ENCODE data around the gene PLAC1. TPM values are rescaled to one million over a fixed set of nuclear protein-coding genes. Genes with fewer than 3 reads are reported as not detected.

Gene PLAC1
- total and polyA plus RNA-seq, 11 donors, result 0.62 TPM; not detected in 10

DNA sequence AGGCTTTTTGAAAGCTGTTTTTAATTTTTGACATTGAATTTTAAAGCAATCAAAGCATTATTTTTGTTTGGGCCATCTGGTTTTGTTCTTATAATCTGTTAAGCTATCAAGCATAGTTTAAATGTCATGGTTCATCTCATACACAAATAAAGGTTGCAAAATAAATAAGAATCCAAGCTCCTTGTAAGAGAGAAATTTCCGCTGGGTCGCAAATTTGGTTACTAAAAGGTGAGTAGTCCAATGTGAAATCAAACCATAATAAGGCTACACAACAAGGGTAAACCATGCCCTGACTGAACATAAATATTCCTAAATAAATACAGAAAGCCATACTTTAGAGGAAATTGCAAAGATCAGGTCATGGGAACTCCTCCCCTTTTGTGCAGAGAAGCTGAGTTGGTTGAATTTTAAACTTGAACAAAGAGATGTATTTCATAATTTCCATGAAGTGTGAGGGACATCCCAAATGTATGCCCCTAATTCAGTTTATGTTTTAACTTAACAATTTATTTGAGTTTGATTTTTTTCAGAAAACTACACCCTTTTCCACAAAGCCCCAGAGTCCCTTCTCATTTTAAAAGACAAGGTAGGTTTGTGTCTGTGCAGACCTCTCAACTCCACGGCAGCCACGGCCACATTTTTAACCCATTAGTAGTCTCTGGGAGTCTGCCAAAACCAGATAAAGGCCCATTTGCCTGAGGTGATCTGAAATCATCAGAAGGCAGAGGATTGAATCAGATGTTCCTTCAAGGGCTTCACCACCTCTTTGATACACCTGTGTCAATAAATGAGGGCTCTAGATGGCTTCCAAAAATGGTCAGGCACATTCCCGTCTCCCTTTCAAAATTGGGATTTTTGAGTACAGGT, 85.2 kb downstream of the PLAC1 start:
- DNase-seq, result no peak
- no peak overlapping the region for H3K27ac ChIP-seq
- H3K9me3 ChIP-seq, result no peaks in the 10 kb centered on the region
- TF ChIP-seq, protein P1, sequence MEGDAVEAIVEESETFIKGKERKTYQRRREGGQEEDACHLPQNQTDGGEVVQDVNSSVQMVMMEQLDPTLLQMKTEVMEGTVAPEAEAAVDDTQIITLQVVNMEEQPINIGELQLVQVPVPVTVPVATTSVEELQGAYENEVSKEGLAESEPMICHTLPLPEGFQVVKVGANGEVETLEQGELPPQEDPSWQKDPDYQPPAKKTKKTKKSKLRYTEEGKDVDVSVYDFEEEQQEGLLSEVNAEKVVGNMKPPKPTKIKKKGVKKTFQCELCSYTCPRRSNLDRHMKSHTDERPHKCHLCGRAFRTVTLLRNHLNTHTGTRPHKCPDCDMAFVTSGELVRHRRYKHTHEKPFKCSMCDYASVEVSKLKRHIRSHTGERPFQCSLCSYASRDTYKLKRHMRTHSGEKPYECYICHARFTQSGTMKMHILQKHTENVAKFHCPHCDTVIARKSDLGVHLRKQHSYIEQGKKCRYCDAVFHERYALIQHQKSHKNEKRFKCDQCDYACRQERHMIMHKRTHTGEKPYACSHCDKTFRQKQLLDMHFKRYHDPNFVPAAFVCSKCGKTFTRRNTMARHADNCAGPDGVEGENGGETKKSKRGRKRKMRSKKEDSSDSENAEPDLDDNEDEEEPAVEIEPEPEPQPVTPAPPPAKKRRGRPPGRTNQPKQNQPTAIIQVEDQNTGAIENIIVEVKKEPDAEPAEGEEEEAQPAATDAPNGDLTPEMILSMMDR (IDR thresholded peaks at IDR 0.05), result no peak
- 73 to 82% (median 76%) methylated on average over 5 of the region's 5 CpGs for WGBS, 4 donors
- H3K4me1 ChIP-seq, result peaks cover 0 to 11% (median 0%) of the 10 kb centered on the region in 12 donors
- H3K4me3 ChIP-seq, result no peak overlapping the region
- intact Hi-C loops (cut with DNase I), result loop anchor here in 1 of 10 donors (10.0 kb wide), 1 partner anchor 52 kb away; no protein-coding TSS in a partner anchor
- peaks cover 0 to 8% (median 0%) of the 10 kb centered on the region in 9 donors for H3K27me3 ChIP-seq
- no peak for ATAC-seq
- no peaks in the 10 kb centered on the region for H3K36me3 ChIP-seq

DNA sequence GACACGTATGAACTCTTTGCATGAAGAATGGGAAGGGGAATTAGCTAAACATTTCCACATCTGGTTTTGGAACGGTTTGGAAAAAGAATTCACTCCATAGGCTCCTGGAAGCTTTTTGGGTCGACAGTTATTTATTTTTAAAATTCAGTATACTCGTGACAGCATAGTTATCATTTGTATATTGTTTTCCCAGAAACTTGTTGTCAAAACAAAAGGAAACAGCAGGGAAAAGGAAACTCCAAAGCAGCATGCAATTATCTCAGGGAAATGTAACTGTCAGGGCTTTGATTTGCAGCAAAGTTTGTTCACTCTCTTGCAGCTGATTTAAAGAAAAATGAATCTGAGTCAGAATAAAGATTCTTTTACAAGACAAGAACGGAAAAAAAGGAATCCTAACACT, 86.5 kb downstream of the PLAC1 start:
- DNase-seq, result no peak
- no peak for ATAC-seq
- intact Hi-C loops (cut with DNase I), result loop anchor here in 1 of 10 donors (10.0 kb wide), 1 partner anchor 53 kb away; no protein-coding TSS in a partner anchor
- TF ChIP-seq, protein P1 (IDR thresholded peaks at IDR 0.05), result no peak
- no peak for TF ChIP-seq POLR2A (IDR thresholded peaks at IDR 0.05)
- Histone ChIP-seq H3K36me3 (no peaks in the 10 kb centered on the region), H3K27ac (no peak overlapping the region), H3K4me3 (no peak overlapping the region), H3K9me3 (no peaks in the 10 kb centered on the region), H3K4me1 (peaks cover 0 to 11% (median 0%) of the 10 kb centered on the region in 12 donors), H3K27me3 (peaks cover 0 to 11% (median 0%) of the 10 kb centered on the region in 9 donors)
- WGBS, 4 donors, result 16 to 33% (median 19%) methylated on average over 5 of the region's 5 CpGs

DNA sequence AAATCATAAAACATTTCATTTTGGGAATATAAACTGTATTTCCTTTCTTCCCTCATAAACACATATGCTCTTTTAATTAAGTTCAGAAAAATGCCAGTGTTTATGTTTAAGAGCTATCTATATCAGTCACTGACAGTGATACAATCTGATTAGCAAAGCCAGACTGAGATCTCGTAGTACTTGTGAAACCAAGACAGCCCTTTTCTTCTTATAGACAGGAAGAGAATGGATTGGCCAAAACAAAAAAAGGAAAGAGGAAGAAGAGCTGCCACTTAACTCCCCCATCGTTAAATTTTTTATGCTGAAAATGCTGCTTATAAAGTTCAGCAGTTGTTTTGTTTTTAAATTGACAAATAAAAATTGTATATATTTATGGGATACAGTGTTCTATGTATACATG, 87.4 kb downstream of the PLAC1 start:
- TF ChIP-seq POLR2A (IDR thresholded peaks at IDR 0.05), result no peak
- TF ChIP-seq, protein P1 (IDR thresholded peaks at IDR 0.05), result no peak
- no peak for DNase-seq
- Histone ChIP-seq H3K4me1 (peaks cover 0 to 11% (median 0%) of the 10 kb centered on the region in 12 donors), H3K27me3 (peaks cover 0 to 11% (median 0%) of the 10 kb centered on the region in 9 donors), H3K9me3 (no peaks in the 10 kb centered on the region), H3K36me3 (no peaks in the 10 kb centered on the region), H3K27ac (peak overlapping the region in 5 of 12 donors; percentile 20 to 62 (median 50)), H3K4me3 (no peak overlapping the region)
- no peak for ATAC-seq
- whole genome bisulfite sequencing, 4 donors, result 22 to 37% (median 35%) methylated on average over 2 of the region's 2 CpGs
- intact Hi-C loops (cut with DNase I), result loop anchor here in 1 of 10 donors (10.0 kb wide), 1 partner anchor 54 kb away; no protein-coding TSS in a partner anchor

DNA sequence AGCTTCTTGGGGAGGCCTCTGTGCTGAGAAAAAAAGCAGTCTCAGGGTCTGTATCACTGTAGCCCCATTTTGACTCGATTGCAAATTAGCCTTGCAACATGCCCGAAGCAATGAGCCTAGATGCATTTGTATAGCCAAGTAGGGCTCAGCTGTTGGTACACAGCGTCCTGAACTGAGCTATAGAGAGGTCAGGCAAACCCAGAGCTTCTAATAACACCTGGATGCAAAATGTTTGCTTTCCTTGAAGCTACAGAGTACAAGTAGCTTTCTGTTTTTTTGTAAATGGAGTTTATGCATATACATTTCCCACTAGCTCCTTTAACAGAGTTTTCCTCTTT, 87.8 kb downstream of the PLAC1 start:
- Histone ChIP-seq H3K9me3 (no peaks in the 10 kb centered on the region), H3K27ac (peak overlapping the region in 7 of 12 donors; percentile 13 to 62 (median 30)), H3K27me3 (peaks cover 0 to 11% (median 0%) of the 10 kb centered on the region in 9 donors), H3K4me3 (no peak overlapping the region), H3K4me1 (peaks cover 0 to 11% (median 0%) of the 10 kb centered on the region in 12 donors), H3K36me3 (no peaks in the 10 kb centered on the region)
- 19 to 41% (median 37%) methylated on average over 3 of the region's 3 CpGs for WGBS, 4 donors
- ATAC-seq (peak; percentile 76 to 87 (median 83)), DNase-seq (no peak)
- intact Hi-C loops (cut with DNase I), result loop anchor here in 1 of 10 donors (10.0 kb wide), 1 partner anchor 54 kb away; no protein-coding TSS in a partner anchor
- TF ChIP-seq POLR2A (IDR thresholded peaks at IDR 0.05), result no peak
- TF ChIP-seq, protein P1 (IDR thresholded peaks at IDR 0.05), result no peak
